Inferior parietal cortex (tissue), 1 donor: ENCODE data around the gene KIRREL2.
"Not testable (repeated sequence)": the region's sequence is repeated elsewhere in the genome, so short reads cannot be mapped to it uniquely, and the experiment has no call there.

ENCODE experiments used
- DNase-seq: peaks from one replicate; pipeline ENCODE4 v3.0.0-alpha.2; 2016; ENCODE audit errors: extremely low spot score

The KIRREL2 gene

DNA sequence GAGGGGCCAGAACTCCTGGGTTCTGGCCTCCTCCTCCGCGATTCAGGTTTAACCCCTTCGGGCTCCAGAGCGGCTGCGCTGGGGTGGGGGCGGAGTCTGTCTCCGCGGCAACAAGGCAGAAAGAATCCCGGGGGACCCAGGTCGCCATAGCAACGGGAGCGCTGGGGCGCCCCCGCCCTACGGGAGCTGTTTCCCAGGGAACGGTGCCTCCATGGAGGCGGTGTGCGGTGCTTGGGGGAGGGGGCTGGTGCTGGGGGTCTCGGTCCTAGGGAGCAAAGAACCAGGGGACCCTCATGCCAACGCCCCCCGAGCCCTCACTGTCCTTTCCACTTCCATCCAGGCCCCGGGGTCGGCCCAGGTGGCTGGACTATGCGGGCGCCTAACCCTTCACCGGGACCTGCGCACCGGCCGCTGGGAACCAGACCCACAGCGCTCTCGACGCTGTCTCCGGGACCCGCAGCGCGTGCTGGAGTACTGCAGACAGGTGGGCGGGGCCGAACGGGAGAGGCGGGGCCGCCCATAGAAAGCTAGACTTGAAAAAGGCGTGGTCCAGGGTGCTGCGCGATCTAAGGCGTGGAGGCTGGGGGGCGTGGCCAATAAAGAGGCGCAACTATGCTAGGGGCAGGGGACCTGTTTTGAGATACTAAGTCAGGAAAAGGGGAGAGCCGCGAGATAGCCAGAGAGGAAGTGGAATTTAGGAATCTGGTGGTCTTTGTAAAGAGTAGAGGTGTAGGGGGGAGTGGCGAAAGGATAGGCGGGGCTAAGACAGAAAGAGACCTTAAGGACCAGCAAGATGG lies 12.8 kb downstream of the KIRREL2 start:
- peak; percentile 83 for DNase-seq

DNA sequence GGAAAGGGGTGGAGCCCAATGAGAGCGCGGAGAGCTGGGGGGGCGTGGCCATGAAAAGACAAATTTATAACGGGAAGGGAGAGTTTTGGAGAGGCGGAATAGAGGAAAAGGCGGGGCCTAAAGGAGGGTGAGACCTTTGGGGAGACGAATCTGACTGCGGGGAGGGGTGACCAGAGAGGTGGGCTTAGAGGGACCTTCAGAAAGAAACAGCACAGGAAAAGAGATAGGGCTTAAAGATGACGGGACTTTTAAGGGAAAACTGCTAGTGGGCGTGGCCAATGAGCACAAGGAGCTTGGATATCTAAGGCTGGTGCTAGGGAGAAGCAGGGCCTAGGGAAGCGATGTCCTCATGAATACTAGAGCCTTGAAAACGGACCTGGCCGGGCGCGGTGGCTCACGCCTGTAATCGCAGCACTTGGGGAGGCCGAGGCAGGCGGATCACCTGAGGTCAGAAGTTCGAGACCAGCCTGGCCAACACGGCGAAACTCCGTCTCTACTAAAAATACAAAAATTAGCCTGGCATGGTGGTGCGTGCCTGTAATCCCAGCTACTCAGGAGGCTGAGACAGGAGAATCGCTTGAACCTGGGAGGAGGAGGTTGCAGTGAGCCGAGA lies 13.5 kb downstream of the KIRREL2 start:
- not testable (repeated sequence) for DNase-seq

DNA sequence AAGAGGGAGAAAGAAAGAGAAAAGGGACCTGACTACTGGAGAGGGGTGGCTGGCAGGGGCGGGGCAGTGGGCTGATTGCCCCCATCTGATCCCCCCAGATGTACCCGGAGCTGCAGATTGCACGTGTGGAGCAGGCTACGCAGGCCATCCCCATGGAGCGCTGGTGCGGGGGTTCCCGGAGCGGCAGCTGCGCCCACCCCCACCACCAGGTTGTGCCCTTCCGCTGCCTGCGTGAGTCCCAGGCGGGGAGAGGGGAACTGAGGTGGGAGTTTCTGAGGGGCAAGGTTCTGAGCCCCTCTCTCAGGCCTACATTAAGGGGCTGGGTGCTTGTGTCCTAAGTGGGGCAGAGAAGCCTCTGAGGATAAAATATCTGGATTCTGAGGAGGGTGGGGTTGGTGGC lies 14.1 kb downstream of the KIRREL2 start:
- no peak for DNase-seq

DNA sequence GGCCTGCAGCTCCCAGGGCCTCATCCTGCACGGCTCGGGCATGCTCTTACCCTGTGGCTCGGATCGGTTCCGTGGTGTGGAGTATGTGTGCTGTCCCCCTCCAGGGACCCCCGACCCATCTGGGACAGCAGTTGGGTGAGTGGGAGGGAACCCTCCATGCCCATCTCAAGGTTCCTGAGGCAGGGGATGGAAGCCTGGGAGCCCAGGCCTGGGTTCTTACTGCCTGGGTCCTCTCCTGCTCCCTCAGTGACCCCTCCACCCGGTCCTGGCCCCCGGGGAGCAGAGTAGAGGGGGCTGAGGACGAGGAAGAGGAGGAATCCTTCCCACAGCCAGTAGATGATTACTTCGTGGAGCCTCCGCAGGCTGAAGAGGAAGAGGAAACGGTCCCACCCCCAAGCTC lies 14.9 kb downstream of the KIRREL2 start:
- DNase-seq, result no peak

DNA sequence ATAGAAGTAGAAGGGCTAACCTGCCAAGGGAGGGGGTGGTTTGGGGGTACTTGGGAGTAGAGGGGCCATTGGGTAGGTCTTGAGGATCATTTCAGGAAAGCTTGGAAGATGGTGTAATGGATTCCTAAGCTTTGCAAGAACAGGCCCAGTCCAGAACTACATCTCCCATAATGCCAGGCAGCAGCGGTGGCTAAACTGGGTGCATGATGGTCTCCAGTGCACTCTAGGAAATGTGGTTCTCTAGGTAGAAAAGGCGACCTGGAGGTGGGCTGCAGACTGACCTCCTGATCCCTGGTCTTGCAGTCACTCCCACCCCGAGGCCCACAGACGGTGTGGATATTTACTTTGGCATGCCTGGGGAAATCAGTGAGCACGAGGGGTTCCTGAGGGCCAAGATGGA lies 15.5 kb downstream of the KIRREL2 start:
- DNase-seq, result no peak

DNA sequence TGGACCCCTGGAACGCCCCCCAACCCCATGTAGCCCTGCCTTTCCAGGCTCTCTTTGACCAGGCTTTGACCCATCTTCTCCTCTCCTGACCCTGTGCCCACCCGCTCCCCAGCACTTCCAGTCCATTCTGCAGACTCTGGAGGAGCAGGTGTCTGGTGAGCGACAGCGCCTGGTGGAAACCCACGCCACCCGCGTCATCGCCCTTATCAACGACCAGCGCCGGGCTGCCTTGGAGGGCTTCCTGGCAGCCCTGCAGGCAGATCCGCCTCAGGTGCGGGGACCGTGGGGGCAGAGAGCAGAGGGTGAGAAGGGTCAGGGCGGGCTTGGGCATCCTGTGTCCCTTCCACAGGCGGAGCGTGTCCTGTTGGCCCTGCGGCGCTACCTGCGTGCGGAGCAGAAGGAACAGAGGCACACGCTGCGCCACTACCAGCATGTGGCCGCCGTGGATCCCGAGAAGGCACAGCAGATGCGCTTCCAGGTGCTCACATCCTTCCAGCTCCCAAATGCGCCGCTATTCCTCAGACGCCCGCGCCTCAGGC lies 17.8 kb downstream of the KIRREL2 start:
- DNase-seq, result no peak

DNA sequence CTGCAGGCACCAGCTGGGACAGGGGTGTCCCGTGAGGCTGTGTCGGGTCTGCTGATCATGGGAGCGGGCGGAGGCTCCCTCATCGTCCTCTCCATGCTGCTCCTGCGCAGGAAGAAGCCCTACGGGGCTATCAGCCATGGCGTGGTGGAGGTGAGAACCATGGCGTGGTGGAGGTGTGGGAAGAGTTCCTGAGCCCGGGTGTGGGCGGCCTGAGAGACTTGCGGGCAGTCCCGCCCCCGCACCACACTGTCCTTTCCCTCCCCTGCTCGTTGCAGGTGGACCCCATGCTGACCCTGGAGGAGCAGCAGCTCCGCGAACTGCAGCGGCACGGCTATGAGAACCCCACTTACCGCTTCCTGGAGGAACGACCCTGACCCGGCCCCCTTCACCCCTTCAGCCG lies 22.4 kb downstream of the KIRREL2 start:
- DNase-seq, result no peak

DNA sequence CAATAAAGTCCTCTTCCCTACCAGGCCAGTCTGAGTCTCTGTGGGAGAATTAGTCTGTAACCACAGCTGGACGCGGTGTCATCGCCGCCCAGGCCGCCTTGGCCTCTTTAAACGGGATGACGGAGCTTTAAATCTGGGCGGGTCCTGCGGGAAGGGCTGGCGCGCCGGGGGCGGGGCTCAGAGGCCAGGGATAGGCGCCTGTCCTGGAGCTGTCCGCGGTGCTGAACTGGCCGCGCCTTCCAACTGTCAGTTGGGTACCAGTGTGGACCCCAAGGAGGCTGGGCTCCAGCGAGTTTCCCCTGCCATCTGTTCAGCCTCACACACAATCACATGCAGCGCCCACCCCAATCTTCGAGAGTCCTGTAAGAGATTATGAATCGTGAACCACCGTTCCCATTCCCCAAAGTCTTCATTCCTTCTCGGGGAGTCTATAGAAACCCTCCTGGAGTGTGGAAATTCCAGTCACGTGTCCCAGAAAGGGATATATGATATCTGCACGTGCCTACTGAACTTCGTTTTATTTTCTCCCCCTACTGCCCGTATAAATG lies 23.1 kb downstream of the KIRREL2 start:
- DNase-seq, result peak; percentile 74

DNA sequence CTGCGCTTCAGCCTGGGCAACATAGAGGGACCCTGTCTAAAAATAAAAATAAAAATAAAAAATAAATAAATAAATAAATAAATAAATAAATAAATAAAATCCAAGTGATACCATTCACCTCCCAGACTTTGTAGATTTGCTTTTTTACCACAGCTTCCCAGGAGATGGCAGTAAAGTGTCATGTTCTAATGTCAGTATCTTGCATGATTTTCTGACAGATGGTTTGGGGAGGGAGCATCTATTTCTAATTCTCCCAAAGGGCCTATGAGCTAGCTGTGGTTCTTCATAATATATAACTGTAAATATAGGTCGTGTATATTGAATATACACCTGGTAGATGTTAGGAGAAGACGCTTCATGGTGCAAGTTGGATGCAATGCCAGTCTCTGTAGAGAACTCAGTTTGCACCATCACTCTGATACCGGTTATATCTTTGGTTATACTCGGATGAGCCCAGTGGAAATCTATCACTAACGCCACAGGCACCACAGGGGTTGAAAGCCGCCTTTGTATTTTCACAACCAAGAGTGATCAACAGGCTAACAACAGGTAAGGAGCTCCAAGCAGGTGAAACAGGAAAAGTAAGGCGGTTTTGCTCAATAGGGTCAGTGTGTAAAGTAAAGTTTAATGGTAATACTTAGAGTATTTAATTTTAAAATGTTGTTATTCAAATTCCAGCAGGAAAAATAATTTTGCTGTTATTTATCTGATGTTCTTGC lies 25.6 kb downstream of the KIRREL2 start:
- peak; percentile 91 for DNase-seq

DNA sequence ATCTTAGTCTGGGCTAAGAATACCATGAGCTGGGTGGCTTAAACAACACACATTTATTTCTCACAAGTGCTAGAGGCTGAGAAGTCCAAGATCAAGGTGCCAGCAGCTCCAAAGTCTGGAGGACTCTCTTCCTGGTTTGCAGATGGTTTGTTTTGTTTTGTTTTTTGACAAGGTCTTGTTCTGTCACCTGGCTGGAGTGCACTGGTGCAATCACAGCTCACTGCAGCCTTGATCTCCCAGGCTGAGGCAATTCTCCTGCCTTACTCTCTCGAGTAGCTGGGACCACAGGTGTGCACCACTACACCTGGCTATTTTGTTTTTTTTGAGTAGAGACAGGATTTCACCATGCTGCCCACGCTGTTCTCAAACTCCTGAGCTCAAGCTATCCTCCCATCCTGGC lies 27.2 kb downstream of the KIRREL2 start:
- no peak for DNase-seq

DNA sequence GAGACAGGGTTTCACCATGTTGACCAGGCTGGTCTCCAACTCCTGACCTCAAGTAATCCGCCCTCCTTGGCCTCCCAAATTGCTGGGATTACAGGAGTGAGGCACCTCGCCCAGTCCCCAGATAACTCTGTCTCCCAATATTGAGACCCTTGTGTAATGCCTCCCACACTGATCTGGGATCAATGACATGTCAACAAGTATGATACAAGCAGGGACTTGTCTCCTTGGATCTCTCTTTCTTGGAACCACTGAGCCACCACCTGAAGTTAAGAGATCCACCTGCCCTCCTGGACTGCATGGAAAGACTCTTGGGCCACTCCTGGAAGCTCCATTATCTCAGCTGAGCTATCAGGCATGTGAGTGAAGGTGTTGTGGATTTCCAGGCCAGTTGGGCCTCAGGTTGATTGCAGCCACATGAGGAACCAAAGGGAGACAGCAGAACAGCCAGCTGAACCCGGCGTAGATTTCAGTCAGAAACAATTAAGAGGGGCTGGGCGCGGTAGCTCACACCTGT lies 28.6 kb downstream of the KIRREL2 start:
- DNase-seq, result no peak

DNA sequence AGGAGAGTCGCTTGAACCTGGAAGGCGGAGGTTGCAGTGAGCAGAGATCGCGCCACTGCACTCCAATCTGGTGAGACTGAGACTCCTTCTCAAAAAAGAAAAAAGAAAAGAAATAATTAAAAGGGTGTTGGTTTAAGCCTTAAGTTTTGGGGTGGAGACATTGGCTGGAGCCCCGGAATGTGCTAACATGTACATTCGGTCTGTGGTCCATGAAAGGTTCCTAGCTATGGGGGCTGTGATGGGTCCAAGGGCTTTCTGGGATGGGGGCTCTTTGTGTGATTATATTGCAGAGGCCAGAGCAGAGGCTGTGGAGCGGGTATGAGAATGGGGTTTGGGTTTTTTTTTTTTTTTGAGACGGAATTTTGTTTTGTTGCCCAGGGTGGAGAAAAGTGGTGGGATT lies 29.2 kb downstream of the KIRREL2 start:
- no peak for DNase-seq

DNA sequence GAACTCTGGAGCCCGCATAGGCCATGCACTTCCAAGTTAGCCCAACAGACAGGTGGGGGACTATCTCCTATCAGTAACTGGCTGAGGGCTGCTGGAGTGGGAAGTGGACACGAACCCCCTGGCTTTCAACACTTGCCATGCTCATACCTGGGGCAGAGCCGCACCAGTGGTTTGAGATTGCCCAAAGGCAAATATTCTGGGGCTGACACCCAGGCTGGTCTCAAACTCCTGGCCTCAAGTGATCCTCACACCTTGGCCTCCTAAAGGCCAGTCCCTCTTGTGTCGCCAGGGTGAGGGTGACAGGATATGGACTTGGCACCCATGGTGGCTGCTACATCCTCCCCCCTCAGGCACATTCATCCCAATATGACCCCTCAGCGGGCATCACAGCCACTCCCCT lies 30.5 kb downstream of the KIRREL2 start:
- no peak for DNase-seq

DNA sequence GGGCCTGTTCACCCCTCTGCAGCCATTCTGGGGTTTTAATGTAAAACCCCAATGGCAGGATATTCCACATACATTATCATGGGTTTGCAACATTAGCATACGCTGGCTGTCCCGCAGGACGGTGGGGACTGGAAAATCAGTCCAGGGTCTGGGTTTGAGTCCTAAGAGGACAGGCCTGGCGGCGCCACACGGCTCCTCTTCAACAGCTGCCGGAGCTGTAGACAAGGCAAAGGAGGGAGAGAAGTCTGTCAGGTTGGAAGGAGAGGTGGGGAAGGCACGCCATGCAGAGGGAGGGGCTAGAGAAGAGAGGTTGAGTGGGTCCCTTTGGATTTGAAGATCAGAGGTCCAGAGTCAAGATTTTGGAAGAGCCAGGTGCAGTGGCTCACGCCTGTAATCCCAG lies 31.7 kb downstream of the KIRREL2 start:
- DNase-seq, result no peak

DNA sequence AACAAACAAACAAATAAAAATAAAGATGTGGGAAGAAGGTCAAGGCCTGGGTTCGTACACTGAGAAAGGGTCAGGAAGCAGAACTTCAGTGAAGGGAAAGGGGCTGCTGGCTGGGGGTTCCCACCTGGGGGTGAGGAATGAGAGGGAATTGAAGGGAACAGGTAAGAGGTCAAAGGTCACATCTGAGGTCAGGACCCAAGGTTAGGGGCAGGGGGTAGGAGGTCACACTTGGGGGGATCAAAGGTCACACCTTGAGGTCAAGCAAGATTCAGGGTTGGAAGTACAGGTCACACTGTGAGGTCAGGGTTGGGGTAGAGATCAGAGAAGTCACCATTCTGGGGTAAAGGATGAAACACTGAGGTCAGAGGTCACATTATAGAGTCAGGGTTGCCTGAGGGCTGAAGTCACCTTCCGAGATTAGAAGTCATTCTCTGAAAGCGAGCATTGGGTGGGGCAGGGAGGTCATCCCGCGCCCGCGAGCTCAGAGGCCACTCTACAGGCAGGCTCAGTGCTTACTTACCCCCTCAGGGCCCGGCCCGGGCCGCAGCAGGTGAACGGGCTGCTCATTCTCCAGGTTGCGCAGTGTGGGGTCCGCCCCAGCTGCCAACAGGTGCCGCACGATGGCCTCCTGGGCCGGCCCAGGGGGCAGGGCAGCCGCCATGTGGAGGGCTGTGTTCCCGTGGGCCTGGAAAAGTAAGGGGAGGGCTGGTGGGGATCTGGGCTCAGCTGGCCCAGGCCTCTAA lies 32.8 kb downstream of the KIRREL2 start:
- DNase-seq, result no peak

DNA sequence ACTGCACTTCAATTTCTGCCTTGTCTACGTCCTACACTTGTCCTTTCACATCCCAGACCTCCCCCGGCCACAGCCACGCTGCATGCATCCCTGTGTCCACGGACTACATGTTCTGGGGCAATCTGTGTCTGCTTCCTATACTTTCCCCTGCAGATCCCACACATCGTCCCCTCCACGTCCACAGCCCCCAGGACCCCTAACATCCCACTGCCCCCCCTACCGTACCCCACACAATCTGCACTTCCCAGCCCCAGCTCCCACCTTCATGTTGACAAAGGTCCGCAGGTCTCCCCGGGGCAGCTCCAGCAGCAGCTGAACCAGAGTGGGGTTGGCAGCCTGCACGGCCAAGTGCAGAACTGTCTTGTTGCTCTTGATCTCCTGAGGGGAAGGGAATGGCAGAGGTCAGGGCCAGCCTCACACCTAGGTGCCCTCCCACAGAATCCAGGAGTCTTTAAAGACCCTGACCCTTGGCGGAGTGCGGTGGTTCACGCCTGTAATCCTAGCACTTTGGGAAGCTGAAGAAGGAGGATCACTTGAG lies 33.5 kb downstream of the KIRREL2 start:
- DNase-seq, result no peak

DNA sequence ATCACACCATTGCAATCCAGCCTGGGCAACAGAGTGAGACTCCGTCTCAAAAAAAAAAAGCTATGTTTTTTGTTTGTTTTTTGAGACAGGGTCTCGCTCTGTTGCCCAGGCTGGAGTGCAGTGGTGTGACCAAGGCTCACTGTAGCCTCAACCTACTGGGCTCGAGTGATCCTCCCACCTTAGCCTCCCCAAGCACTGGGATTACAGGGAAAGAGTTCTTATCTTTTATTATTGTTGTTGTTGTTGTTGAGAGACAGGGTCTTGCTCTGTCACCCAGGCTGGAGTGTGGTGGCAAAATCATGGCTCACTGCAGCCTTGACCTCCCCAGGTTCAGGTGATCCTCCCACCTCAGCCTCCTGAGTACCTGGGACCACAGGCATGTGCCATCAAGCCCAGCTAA lies 35.1 kb downstream of the KIRREL2 start:
- not testable (repeated sequence) for DNase-seq

DNA sequence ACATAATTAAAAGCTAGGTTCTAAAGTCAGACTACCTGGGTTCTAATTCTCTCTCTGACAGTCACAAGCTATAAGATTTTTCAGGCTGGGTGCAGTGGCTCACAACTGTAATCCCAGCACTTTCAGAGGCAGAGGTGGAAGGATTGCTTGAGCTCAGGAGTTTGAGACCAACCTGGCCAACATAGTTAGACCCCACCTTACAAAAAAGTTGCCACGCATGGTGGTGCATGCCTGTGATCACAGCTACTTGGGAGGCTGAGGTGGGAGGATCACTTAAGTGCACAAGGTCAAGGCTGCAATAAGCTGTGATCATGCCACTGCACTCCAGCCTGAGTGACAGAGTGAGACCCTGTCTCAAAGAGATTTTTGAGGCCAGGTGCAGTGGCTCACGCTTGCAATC lies 37.6 kb downstream of the KIRREL2 start:
- DNase-seq, result no peak

DNA sequence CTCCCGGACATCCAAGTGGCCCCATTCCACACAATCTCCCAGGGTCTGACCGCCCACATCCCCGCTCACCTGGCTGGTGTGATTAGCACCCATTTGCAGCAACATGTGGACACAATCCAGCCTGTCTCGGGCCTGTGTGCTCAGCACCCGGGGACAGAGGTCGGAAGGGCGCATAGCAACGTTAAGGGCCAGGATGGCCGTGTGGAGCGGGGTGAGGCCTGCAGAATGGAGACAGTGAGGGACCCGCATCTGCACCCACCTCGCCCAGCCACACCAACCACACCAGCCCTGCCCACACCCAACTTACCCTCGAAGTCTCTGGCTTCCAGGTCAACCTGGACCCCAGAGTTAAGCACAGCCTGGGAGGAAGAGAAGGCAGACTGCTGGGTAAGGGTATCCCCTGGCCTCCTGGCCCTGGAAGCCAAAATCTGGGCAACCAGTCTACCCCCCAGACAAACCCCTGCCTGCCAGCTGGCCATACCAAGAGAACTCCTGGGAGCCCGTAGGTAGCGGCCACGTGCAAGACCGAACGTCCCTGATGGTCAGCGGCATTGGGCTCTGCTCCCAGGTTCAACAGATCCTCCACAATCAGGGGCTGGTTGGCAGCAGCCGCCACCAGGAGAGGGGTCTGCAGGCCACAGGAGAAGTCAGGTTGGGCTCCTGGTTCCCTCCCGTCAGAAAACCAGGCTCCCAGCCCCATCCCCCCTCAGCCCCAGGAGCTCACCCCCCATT lies 39.4 kb downstream of the KIRREL2 start:
- DNase-seq, result no peak

DNA sequence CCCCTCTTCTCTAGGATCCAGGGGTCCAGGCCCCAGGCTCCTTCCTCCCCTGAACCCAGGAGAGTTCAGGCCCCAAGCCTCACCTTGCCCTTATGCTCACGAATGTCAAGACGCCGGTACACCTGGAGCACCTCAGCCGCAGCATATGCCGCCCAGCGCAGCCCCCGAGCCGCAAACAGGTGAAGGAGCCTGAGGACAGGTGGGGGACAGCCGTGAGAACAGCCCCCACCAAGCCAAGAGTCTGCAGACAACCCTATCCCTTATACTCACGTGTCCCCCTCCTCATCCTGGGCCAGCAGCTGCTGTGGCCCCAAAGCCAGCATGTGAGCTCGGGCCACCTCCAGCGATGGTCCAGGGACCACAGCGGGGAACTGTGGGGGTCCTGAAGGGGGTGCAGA lies 39.9 kb downstream of the KIRREL2 start:
- DNase-seq, result no peak
